BE2C (cell line): Measurements from ENCODE around the gene FREM1.

Experiments used
- DNase-seq: peaks from one replicate; pipeline ENCODE4 v3.0.0-alpha.2; 2020
- H3K27me3 ChIP-seq: fragments of 250-450 bp; sonication (Bioruptor Pico); 2 replicates; pipeline ENCODE4 v1.5.1; 2020; ENCODE audit warnings: mild to moderate bottlenecking
- H3K36me3 ChIP-seq: fragments of 250-450 bp; sonication (Bioruptor Pico); 2 replicates; pipeline ENCODE4 v1.5.1; 2020; ENCODE audit warnings: mild to moderate bottlenecking
- H3K4me1 ChIP-seq: fragments of 250-450 bp; sonication (Bioruptor Pico); 2 replicates; pipeline ENCODE4 v1.5.1; 2020
- H3K4me3 ChIP-seq: 2 replicates; pipeline ENCODE4 v1.5.1; 2011; ENCODE audit warnings: low read depth, low read length
- H3K9me3 ChIP-seq: fragments of 250-450 bp; sonication (Bioruptor Pico); 2 replicates; pipeline ENCODE4 v1.5.1; 2020
- TF ChIP-seq, protein P1 (sequence below): IDR thresholded peaks from 2 replicates; pipeline ENCODE4 v1.5.1; 2012; ENCODE audit warnings: mild to moderate bottlenecking, low read depth, low read length

The FREM1 gene

GRCh38 chr9:14710804-14711203 is 199.4 kb downstream of the FREM1 start:
- TF ChIP-seq, protein P1, sequence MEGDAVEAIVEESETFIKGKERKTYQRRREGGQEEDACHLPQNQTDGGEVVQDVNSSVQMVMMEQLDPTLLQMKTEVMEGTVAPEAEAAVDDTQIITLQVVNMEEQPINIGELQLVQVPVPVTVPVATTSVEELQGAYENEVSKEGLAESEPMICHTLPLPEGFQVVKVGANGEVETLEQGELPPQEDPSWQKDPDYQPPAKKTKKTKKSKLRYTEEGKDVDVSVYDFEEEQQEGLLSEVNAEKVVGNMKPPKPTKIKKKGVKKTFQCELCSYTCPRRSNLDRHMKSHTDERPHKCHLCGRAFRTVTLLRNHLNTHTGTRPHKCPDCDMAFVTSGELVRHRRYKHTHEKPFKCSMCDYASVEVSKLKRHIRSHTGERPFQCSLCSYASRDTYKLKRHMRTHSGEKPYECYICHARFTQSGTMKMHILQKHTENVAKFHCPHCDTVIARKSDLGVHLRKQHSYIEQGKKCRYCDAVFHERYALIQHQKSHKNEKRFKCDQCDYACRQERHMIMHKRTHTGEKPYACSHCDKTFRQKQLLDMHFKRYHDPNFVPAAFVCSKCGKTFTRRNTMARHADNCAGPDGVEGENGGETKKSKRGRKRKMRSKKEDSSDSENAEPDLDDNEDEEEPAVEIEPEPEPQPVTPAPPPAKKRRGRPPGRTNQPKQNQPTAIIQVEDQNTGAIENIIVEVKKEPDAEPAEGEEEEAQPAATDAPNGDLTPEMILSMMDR, result no peak
- Histone ChIP-seq H3K4me3 (no peak overlapping the region), H3K9me3 (no peaks in the 10 kb centered on the region), H3K27me3 (no peaks in the 10 kb centered on the region), H3K4me1 (no peaks in the 10 kb centered on the region), H3K36me3 (no peaks in the 10 kb centered on the region)
- no peak for DNase-seq

- no peaks in the 10 kb centered on the region for H3K27me3 ChIP-seq
- H3K4me1 ChIP-seq, result no peaks in the 10 kb centered on the region
- H3K36me3 ChIP-seq, result no peaks in the 10 kb centered on the region
- no peak for DNase-seq
- no peaks in the 10 kb centered on the region for H3K9me3 ChIP-seq
- no peak overlapping the region for H3K4me3 ChIP-seq
- TF ChIP-seq, protein P1, result no peak
These were observed 203.6 kb downstream of the FREM1 start for GRCh38 chr9:14706530-14707140.

GRCh38 chr9:14705079-14705478 is 205.1 kb downstream of the FREM1 start:
- TF ChIP-seq, protein P1, result no peak
- Histone ChIP-seq H3K4me1 (no peaks in the 10 kb centered on the region), H3K4me3 (no peak overlapping the region), H3K9me3 (no peaks in the 10 kb centered on the region), H3K27me3 (no peaks in the 10 kb centered on the region), H3K36me3 (no peaks in the 10 kb centered on the region)
- DNase-seq, result no peak

- no peaks in the 10 kb centered on the region for H3K27me3 ChIP-seq
- DNase-seq, result no peak
- no peaks in the 10 kb centered on the region for H3K4me1 ChIP-seq
- TF ChIP-seq, protein P1, result no peak
- no peaks in the 10 kb centered on the region for H3K9me3 ChIP-seq
- H3K4me3 ChIP-seq, result no peak overlapping the region
- H3K36me3 ChIP-seq, result no peaks in the 10 kb centered on the region
These were observed 205.9 kb downstream of the FREM1 start for GRCh38 chr9:14704281-14704680.

DNA sequence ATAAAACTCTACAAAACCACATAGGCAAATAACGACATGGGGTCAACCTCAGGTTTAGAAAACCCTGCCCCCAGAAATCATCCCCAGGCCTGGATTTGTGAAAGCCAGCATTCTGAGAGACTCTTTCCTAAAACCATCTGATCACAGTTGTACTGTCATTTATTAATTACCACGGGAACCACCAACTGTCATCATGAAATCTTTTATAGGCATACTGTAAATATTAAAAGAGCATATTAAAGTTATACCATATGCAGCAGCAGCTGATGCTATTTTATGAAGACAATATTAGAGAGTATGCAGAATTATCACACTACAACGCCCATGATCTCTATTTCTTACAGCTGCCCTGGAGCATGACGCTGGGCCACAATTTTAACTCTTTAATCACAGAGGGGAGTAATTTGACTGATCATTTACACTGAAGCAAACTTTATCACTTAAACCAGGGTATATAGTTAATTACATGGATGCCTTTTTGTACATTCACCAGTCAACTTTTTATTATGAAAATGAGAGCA is 208.0 kb downstream of the FREM1 start:
- DNase-seq, result no peak
- H3K9me3 ChIP-seq, result no peaks in the 10 kb centered on the region
- no peaks in the 10 kb centered on the region for H3K36me3 ChIP-seq
- TF ChIP-seq, protein P1, result no peak
- H3K4me3 ChIP-seq, result no peak overlapping the region
- H3K27me3 ChIP-seq, result no peaks in the 10 kb centered on the region
- no peaks in the 10 kb centered on the region for H3K4me1 ChIP-seq

GRCh38 chr9:14693251-14693861 is 216.9 kb downstream of the FREM1 start, which contains the start of gene ZDHHC21:
ZDHHC21 (minus strand) TSS chr9:14693432; CDS start chr9:14674340, 19,092 bp downstream.
- peak; percentile 77 for DNase-seq
- Histone ChIP-seq H3K4me3 (peak within 1 kb of the TSS; percentile 79), H3K4me1 (no peaks in the 10 kb centered on the region; the same call in 1 of the 2 replicates), H3K27me3 (no peaks in the 10 kb centered on the region), H3K36me3 (peaks cover 7% of the 10 kb centered on the region), H3K9me3 (no peaks in the 10 kb centered on the region)
- TF ChIP-seq, protein P1, result no peak
